Measurements from ENCODE around the gene ZNF471.

DNA sequence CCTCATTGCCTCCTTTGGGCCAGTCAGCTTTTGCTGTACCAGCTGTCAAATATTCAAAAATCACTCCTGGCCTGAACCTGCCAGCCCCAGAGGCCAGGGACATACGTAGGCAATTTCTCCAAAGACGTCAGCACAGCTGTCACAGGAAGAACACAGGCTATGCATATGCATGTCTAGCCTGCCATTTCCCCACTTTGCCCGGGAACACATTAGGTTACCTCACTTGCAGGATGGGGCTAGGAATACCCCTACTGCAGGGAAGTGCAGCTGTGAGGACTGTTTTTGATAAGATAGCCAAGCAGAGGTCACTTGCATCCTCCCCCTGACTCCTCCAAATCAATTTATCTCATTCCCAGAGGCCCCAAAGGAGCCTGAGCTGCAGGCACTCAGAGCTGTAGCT is 33.3 kb upstream of the ZNF471 start:
- TF ChIP-seq, protein P1, sequence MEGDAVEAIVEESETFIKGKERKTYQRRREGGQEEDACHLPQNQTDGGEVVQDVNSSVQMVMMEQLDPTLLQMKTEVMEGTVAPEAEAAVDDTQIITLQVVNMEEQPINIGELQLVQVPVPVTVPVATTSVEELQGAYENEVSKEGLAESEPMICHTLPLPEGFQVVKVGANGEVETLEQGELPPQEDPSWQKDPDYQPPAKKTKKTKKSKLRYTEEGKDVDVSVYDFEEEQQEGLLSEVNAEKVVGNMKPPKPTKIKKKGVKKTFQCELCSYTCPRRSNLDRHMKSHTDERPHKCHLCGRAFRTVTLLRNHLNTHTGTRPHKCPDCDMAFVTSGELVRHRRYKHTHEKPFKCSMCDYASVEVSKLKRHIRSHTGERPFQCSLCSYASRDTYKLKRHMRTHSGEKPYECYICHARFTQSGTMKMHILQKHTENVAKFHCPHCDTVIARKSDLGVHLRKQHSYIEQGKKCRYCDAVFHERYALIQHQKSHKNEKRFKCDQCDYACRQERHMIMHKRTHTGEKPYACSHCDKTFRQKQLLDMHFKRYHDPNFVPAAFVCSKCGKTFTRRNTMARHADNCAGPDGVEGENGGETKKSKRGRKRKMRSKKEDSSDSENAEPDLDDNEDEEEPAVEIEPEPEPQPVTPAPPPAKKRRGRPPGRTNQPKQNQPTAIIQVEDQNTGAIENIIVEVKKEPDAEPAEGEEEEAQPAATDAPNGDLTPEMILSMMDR (conservative IDR thresholded peaks at IDR 0.05; ENCODE audit: low read depth in 2 of 2): no peak
- TF ChIP-seq CREB1 (CRISPR knock-in tag; IDR thresholded peaks at IDR 0.05; ENCODE audit: low read depth) (no peak), EZH2phosphoT487 (IDR thresholded peaks at IDR 0.05; ENCODE audit: unreplicated experiment) (no peak), EZH2 (IDR thresholded peaks at IDR 0.05; ENCODE audit: low read depth, unreplicated experiment) (no peak), JUNB (IDR thresholded peaks at IDR 0.05; ENCODE audit: unreplicated experiment) (no peak), POLR2AphosphoS5 (IDR thresholded peaks at IDR 0.05; ENCODE audit: low read depth) (no peak), ZNF331 (CRISPR knock-in tag; IDR thresholded peaks at IDR 0.05; ENCODE audit: low read depth) (no peak), ZNF114 (CRISPR knock-in tag; IDR thresholded peaks at IDR 0.05) (no peak), ETS1 (IDR thresholded peaks at IDR 0.05) (no peak)
- TF ChIP-seq, protein P2, sequence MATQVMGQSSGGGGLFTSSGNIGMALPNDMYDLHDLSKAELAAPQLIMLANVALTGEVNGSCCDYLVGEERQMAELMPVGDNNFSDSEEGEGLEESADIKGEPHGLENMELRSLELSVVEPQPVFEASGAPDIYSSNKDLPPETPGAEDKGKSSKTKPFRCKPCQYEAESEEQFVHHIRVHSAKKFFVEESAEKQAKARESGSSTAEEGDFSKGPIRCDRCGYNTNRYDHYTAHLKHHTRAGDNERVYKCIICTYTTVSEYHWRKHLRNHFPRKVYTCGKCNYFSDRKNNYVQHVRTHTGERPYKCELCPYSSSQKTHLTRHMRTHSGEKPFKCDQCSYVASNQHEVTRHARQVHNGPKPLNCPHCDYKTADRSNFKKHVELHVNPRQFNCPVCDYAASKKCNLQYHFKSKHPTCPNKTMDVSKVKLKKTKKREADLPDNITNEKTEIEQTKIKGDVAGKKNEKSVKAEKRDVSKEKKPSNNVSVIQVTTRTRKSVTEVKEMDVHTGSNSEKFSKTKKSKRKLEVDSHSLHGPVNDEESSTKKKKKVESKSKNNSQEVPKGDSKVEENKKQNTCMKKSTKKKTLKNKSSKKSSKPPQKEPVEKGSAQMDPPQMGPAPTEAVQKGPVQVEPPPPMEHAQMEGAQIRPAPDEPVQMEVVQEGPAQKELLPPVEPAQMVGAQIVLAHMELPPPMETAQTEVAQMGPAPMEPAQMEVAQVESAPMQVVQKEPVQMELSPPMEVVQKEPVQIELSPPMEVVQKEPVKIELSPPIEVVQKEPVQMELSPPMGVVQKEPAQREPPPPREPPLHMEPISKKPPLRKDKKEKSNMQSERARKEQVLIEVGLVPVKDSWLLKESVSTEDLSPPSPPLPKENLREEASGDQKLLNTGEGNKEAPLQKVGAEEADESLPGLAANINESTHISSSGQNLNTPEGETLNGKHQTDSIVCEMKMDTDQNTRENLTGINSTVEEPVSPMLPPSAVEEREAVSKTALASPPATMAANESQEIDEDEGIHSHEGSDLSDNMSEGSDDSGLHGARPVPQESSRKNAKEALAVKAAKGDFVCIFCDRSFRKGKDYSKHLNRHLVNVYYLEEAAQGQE (IDR thresholded peaks at IDR 0.05; ENCODE audit: unreplicated experiment): no peak

All from GM23338 (cell line).